ENCODE measurements around the gene RANBP3L.
"Not testable (repeated sequence)": the region's sequence is repeated elsewhere in the genome, so short reads cannot be mapped to it uniquely, and the experiment has no call there.

The RANBP3L gene

DNA sequence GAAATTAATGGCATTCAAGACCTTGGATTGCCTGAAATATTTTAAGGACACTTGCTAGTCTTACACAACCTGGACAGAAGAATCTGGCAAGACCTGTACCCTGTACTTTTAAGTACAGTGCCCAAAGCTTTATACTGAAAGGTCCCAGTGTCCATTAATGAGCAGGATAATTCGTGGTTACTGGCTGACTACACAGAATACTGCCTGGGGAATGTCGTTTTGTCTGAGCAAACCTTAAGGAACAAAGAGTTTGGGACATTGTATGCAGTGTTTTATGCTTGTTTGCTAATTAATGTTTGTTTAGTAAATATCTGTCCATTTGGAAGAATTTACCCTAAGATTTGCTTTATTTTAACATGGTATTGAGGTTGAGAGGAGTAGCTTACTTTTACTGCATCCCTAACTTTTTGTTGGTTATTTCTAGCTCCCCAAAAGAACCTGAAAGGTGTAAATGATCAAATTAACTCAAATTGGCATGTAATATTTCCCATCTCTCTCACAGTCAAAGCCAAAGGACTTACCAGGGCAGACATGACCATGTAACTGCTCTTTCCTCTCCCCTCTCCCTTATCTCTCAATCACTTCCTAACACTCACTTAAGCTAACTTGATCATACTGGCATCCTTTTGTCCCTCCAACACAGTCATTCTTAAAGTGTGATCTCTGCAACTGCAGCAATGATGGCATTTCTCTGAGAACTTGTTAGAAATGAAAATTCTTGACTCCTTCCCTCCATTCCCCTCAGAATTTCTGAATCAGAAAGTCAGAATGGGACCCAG is 15.7 kb downstream of the RANBP3L start:
- no peak for DNase-seq

DNA sequence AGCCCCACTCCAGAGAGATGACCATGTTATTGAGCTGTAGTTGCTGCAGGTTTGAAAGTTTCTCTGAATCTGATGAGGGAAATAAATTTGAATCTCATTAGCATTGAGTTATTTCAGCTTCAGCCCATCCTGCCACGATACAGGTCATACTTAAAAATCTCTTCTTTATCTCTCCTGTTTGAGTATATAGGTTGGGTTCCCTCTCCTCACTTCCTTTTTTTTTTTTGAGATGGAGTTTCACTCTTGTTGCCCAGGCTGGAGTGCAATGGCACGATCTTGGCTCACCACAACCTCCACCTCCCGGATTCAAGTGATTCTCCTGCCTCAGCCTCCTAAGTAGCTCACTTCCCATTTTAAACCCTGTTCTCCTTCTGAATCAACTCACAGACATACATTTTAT is 17.9 kb downstream of the RANBP3L start:
- not testable (repeated sequence) for DNase-seq

DNA sequence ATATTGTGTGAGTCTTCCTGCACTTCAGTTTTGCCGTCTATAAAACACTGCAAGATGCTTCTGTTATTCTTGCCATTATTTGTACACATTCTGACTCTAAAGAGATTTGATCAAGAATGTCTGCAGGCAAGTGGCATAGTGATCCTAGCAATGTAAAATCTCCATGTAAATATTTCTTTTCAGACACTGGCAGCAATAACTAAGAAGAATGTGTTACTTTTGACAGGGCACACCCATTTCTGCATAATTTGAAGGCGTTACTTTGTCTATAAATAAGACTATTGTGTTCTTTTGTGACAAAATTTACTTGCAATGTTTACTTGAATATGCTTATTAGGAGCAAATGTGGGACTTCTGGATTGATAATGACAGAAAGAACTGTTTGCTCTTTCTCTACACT is 20.1 kb downstream of the RANBP3L start:
- no peak for DNase-seq

DNA sequence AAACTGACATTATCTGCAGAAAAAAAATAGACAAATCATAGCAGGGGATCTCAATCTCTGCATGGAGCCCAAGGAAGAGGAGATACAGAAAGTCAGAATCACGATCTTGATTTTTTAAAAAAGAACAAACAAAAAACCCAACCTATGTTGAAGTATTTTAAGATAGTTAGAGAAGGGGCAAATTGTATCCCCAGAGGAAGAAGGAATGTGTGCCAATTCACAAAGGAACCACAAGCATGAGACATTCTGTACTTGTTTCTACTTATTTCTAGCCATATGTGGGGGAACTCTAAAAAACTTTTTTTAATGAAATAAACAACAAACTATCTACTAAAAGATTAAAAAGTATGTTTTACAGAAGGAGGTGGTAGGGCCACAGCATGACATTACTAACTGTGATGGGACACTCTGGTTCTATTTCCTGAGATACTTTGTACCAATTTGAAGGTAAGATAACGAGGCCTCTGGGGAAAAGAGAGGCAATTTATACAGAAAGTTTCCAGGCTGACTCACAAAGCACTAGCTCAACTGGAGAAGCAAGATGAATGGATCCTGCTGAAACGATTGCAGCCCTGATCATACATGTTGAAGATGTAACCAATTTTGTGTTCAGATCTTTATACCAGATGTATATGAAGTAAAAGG is 22.5 kb downstream of the RANBP3L start:
- DNase-seq: no peak

DNA sequence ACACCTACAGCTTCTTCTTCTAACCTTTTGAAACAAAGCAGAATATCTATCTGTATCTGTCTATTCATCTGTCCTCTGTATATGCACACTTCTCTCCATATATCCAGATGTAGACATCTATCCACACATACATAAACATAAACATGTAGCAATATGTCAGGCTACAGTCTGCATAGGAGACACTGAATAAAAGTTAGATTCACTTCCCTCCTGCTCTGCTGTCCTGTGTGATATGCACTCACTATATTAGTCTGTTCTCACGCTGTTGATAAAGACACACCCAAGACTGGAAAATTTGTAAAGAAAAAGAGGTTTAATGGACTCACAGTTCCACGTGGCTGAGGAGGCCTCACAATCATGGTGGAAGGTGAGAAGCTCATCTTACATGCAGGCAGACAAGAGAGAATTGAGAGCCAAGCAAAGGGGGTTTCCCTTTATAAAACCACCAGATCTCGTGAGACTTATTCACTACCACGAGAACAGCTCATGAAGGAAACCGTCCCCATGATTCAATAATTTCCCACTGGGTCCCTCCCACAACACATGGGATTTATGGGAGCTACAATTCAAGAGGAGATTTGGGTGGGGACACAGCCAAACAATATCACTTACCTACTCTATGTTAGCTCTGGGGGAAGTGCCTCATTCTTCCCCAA is 24.1 kb downstream of the RANBP3L start:
- DNase-seq: no peak

DNA sequence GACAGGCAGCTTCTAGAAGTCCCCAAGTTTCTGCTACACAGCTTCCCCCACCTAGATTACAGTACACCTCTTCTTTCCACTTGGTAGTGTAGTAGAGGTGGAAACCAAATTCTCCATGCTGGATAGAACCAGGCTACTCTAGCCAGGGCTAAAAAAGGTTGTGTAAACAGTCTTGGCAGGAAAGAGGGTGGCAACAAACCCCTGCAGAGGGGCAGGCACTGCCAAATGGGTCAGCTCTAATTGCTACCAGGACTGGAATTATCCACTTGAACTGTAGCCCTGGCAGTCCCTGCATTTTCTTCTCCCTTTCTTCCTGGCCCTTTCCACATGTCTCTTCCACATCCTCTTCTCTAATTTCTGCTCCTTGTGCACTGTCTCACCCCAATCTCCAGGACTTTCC is 24.8 kb downstream of the RANBP3L start:
- no peak for DNase-seq

DNA sequence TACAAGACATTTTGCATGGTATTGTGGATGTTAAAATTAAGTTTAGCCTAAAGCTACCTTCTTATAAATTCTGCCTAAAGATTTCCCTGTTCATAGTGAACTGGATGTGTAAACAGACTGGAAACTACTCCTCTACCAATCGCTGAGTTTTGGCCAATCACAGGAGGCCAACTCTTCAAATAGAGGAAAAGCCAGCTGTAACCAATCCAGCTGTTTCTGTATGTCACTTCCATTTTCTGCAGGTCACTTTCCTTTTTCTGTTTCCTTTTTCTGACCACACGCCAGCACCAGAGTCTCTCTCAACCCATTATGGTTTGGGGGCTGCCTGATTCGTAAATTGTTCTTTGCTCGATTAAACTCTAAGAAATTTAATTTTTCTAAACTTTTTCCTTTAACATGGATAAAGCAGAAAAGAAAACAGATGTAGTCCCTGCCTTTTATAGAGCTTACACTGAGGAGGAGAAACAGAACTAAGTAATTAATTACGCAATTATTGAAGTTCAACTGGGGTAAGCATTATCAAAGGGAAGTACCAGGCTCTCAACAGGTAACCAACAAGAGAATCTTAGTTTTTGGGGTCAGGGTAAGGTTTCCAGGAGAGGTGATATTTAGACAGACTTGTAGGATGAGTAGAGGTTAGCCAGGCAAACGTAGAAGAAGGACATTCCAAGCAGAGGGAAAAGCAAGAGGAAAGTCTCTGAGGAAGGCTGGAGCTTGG is 27.7 kb downstream of the RANBP3L start:
- DNase-seq: no peak

DNA sequence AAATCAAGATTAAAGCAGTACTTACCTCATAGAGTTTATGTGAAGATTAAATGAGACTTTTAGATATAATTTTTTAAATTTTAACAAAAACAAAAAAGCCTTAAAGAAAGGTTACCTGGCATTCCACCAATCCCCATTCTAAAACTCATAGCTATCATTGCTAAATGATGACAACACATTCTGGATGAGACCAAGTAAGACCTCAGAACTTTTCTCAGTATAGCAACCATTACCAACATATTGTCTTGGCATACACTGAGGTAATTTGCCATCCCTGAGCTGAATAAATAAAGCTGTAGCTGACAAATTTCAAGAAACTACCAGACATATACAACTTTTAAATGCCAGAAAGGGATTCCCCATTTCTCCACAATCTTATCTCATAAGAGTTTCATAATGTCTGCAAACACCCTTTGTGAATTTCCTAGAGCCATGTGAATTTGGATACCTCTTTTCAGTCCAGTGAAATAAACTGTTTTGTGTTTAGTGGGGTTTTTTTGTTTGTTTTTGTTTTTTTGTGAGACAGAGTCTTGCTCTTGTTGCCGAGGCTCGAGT is 29.5 kb downstream of the RANBP3L start:
- DNase-seq: no peak

DNA sequence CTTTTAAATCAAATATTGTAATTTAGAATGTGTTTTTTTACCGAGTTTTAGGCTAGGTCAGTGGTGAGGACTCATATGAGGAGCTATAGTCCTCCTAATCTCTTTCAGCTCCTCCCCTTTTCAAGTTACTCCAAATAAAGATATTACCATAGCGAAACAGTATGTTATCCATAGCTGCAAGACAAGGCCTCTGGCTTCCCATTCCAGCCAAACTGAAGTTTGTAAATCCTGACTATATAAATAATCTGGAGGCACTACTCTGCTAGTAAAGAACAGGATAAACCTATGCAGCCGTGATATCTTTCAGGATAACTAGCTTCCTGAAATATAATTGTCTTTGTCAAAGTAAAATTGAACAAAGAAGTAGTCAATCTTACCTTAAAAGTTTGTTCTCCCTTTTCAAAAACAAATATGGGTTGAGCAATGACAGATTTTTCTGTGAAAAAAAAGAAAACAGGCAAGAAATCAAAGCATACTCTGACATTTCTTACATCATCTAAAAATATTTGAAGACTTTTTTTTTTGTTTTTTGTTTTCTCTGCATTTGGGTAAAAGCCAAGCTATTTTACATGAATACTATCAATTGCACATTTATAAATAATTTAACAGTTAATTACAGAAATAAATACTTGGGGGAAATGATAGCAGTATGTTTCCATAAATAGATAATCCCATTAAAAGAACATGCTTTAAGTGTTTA is 30.7 kb downstream of the RANBP3L start:
- DNase-seq: no peak

DNA sequence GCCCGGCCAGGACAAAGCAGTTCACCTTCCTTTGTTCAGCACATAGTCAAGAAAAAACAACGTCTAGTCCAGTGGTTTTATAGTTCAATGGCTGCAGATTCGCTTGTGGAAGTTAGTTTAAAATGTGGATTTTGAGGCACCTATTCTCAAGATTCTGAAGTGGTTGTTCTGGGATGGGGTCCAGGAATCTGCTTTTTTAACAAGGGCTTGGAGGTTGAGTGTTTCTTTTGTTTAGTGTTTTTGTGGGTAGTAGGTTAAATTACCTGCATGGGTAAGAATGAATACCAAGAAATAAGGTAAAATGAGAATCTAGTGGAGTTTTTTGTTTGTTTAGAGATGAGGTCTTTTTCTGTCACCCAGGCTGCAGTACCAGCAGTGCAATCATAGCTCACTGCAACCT is 31.5 kb downstream of the RANBP3L start:
- no peak for DNase-seq

DNA sequence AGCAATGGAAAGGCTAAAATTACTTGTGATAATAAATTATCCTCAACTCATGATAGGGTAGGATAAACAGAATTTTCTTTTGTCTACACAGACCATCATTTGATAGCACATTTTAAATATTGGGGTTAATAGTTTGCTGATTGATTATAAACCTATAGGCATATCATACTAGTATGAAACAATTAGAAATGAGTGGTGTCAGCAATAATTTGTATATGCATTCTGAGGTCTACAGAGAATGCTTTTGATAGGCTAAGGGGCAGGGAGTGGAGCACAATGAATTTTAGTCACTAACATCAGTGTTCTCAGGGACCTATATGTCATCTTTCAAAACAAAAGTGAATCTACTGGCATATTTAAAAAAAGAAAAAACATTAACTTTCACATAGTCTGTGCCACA is 32.2 kb downstream of the RANBP3L start:
- DNase-seq: no peak

DNA sequence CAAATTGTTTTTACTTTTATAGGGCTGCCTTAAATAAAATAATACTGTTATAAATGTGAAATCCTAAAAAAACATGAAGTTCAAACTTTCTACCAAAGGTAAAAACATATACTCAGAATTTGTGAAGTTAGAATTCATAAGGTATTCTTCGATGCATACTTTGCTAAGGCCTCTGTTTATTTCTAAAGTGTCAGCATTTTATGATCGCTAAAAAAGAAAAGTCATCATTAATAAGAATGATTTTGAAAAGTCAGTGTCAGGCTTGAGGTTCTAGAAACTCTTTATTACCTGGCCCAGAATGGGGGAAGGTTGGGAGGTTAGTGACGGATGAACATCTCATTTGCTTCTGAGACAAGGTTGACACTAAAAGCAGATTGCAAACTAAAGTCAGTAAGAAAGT is 33.8 kb downstream of the RANBP3L start:
- no peak for DNase-seq

DNA sequence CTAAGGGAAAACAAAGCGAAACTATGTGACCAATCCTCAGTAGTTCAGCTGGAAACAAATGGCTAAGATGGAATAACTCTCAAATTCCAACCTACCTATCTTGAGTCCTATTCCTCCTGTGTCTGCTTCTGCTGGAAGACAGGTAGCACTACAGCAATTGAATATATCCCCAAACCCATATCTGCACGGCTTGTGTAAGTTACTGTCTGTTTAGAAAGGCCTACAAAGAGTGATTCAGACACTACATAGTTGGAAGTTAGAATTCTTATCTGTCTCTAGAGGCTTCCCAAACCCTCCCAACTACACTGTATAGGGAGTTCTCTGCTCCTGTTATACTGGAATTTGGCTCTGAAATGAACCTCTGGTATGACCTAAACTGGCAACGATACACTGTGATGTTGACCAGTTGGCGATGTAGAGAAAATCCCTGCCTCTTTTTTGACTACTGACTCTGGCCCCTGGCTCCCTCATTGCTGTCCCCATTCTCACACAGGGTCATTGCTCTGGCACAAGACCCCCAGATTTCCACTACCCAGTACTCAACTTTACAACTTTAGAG is 37.4 kb downstream of the RANBP3L start:
- DNase-seq: no peak

DNA sequence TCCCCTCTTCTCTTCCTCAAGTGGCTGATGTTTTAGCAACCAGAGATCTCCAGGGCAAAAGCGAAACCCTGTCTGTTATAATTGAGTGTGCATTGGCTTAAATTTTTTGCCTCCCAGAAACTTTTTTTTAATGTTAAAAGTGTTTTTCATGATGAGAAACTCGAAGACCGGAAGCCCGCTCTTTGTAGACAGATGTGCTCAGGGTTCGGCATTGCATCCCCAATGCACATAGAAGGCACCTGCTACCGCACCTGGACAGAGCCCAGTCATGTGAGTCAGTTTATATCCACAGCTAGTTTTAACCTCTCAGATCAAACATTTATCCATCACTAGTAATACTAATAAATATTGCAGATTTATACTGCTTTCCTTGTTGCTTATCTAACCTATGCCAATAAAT is 40.5 kb downstream of the RANBP3L start:
- no peak for DNase-seq

DNA sequence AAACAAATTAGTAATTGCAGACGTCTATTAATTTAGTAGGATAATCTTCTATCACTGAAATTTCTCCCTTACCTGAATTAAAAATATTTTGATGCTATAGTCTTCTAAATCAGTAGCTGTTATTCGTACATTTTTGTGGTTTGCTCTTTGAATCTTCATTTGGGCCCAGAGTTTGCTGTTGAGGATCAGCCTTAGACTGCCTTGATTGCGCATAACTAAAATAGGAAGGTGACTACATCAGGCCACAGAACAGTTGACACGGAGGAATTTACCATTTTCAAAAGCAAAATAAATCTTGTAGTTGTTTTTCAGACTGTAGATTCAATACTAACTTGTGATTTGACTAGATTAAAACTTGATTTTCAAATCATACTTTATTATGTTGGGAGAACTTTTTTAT is 48.1 kb downstream of the RANBP3L start:
- no peak for DNase-seq

DNA sequence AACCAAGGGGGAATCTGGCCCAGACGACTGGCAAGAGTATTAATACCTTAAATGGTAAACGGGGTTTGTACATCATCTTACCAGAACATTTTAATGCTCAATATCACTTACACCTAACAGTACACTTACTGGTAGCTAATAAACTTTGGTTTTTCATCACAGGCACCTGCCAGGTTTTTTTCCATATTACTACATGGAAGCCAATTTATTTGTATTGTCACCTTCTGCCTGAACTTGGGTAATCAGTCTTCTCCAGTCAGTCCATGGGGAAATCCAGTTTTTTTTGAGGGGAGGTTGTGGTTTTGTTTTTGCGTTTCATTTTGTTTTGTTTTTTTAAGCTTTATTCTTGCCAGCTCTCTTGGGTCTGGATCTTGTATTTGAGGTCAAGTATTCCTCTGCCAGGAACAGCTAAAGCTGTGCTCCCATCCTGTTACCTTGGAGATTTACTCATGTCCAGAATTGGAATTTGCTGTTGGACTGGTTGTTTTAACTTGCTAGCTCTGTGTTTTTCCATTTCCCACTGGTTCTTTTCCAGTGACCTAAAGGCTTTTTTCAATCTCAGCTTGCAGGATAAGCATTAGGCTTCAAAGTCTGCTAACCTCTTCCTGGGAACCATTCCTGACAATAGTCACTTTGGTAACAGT is 48.9 kb downstream of the RANBP3L start:
- no peak for DNase-seq

DNA sequence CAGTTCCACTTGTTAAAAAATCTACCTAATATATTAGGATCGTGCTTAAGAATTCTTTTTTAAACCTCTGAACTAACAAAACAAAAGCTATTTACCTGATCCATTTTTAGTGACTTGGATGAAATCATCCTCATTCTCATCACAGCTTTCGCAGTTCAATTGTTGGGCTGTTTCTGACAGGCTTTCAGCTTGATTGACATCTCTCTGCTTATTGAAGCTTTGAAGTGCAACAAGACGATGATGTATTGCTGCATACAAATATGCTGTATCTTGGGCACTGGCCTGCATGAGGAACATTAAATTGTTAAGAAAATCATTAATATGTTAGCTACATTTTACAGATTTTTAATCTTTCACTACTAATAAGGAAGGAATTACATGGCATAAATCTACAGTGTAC is 50.5 kb downstream of the RANBP3L start:
- DNase-seq: no peak

DNA sequence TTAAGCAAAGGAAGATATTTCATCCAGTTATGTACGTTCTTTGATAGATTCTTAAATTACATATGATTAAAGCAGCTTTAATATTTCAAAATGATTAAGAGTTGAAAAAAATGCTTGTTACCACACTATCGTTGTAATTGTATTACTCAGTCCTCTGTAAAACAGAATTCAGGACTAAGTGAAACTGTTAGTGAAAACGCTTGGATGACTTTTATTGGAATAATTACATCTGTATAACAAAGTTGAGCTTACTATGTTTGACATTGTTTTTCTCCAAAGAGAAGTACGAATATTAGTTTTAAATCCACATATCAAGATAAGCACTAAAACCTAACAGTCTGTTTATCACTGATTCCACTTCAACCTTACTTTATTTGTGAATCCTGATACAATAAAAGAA is 51.3 kb downstream of the RANBP3L start:
- DNase-seq: no peak

DNA sequence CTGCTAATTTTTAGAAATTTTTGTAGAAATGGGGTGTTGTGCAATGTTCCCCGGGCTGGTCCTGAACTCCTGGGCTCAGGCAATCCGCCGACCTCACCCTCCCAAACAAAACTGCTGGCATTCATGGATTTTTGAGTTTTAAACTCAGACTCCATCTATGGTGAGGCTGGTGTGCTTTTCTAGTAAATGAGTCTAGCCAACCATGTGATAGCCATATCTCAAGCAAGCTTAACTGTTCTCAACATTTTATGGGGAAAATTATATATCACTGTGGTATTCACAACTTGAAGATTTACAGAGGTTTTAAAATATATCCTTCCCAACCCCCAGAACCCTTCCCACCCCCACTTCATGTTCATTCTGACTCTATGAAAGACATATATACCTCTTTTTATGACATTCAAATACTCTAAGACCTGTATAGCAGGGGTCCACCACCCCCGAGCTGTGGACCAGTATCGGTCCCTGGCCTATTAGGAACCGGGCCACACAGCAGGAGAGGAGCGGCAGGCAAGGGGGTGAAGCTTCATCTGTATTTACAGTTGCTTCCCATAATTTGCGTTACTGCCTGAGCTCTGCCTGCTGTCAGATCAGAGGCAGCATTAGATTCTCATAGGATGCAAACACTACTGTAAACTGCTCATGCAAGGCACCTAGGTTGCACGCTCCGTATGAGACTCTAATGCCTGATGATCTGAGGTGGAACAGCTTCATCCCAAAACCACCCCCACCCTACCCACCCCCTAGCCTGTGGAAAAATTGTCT is 55.5 kb downstream of the RANBP3L start:
- DNase-seq: no peak

DNA sequence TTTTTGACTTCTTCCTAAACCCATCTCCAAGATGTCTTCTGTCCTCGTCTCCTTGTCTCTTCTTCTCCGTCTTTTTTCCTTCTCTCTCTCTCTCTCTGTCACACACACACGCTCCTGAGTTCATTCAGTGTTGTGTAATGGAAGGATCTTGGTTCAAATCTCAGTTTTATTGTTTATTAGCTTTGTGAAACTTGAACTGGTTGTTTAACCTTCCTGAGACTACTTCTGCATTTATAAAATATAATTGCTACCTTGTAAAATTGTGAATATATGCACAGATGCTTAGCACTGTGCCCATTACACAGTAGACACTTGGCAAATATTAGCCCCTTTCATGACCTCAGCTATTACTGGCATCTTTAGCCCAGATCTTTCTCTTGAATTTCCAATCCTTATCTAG is 57.6 kb downstream of the RANBP3L start:
- DNase-seq: no peak

DNA sequence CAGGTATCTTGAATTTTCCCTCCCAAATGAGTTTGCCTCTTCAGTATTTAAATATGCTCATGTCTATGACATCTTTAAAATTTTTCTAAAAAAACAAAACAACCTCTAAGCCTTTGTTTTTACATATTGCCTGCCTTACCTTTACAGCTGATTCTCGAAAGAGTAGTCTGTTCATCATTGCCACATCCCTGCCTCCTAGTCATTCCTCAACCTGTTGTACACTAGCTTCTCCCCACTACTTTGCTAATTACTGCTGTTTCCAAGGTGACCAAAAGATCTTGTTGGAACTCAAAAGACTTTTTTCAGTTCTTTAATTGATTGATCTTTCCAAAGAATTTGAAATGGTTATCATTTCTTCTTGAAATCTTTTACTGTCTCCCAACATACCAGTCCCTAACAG is 58.0 kb downstream of the RANBP3L start:
- DNase-seq: no peak

All from effector CD8-positive, alpha-beta T cell (primary cell).